NCI-H2196 treated with DMSO at 0.1 percent for 48 hours (cell line): ENCODE measurements around the gene UBALD1.

Source experiments
- DNase-seq: peaks from one replicate; lab custom pipeline; 2025; ENCODE audit not compliant: unreplicated experiment; lab: John Stamatoyannopoulos, UW

UBALD1 gene

GRCh38 chr16:4561596-4561995 lies 53.1 kb downstream of the UBALD1 start:
- no peak for DNase-seq
